Lower lobe of right lung (tissue), 2 donors: ENCODE results near the gene WDR73. TPM values are rescaled to one million over a fixed set of nuclear protein-coding genes. Genes with fewer than 3 reads are reported as not detected.

ENCODE experiments used
- ATAC-seq, 2 donors: fragments of 200-7000 bp; cut with Tn5 transposase; one replicate each; pipeline ENCODE4 v1.9.1; 2020 to 2022; ENCODE audit warnings: mild to moderate bottlenecking in 2 of 2, moderate library complexity in 2 of 2
- DNase-seq: peaks from one replicate; pipeline ENCODE4 v3.0.0-alpha.2; 2020
- H3K27ac ChIP-seq: fragments of 200-600 bp; one replicate; pipeline ENCODE4 v1.8.0; 2022
- H3K27me3 ChIP-seq: fragments of 200-600 bp; one replicate; pipeline ENCODE4 v1.8.0; 2022; ENCODE audit warnings: low read depth
- H3K36me3 ChIP-seq: fragments of 200-600 bp; one replicate; pipeline ENCODE4 v1.8.0; 2022; ENCODE audit warnings: mild to moderate bottlenecking
- H3K4me1 ChIP-seq: fragments of 200-600 bp; one replicate; pipeline ENCODE4 v1.8.0; 2022
- H3K4me3 ChIP-seq: fragments of 200-600 bp; one replicate; pipeline ENCODE4 v1.8.0; 2022; ENCODE audit warnings: mild to moderate bottlenecking
- H3K9me3 ChIP-seq: fragments of 200-600 bp; one replicate; pipeline ENCODE4 v1.8.0; 2022
- CTCF ChIP-seq: fragments of 200-600 bp; IDR thresholded peaks from one replicate; pipeline ENCODE4 v1.8.0; 2022; ENCODE audit warnings: antibody characterized with exemption, mild to moderate bottlenecking
- intact Hi-C: fragments of 100-400 bp; cut with DNase I; formaldehyde crosslinking; loops from one replicate; pipeline ENCODE4 v1.11.0; 2022
- total RNA-seq: library from RNA; stranded (reverse); fragmentation: NEBNext Ultra II Directional; extraction: Animal tissue kit (Norgen Biotek cat#: 25700); gene quantifications from one replicate; pipeline ENCODE4 v1.2.1, GENCODE V29; 2021
- donor health status: DM: no; HTN: yes; CAD: no; lungs with severe emphysema.

WDR73 gene
- total RNA-seq, 1 donor from 2014 or later, result 29.9 TPM

DNA sequence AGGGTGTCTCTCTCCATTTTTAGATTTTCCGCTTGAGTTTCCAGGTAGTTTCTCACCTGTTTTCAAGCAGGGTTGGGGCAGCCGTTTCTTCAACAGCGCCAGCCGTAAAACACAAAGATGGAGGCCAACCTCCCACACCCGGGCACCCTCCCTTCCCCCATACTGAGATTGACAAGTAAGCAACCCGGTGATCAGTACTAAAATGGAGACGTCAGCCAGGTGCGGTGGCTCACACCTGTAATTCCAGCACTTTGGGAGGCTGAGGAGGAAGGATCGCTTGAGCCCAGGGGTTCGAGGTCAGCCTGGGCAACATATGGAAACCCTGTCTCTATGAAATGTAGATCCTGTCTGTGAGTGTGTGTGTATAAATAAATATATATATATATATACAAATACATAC lies 54.2 kb downstream of the WDR73 start:
- H3K4me3 ChIP-seq, result peak overlapping the region; percentile 95
- no peak for TF ChIP-seq CTCF
- H3K4me1 ChIP-seq, result peaks cover 47% of the 10 kb centered on the region
- no peaks in the 10 kb centered on the region for H3K9me3 ChIP-seq
- H3K27me3 ChIP-seq, result no peaks in the 10 kb centered on the region
- DNase-seq, result no peak
- H3K36me3 ChIP-seq, result peaks cover 6% of the 10 kb centered on the region
- intact Hi-C loops, result no loop called here
- no peak for ATAC-seq
- no peak overlapping the region for H3K27ac ChIP-seq

DNA sequence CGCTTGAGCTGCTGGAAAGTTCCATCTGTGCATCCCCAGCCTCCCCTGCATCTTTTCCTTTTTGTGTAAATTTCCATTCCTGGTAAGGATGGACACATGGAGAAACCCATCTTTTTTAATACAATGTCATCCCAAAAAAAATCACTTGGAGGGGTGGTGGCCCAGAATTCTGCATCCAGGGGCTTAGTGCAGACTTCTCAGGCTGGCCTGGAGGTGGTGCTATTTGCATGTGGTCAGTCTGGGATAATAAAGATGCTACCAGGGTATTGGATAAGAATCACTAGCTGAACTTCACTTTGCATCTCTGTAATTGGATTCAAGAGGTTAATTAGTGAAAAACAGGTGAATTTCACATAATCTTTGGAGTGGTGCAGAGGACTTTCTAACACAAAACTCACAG lies 55.1 kb downstream of the WDR73 start:
- Histone ChIP-seq H3K4me3 (no peak overlapping the region), H3K4me1 (peaks cover 51% of the 10 kb centered on the region), H3K9me3 (no peaks in the 10 kb centered on the region), H3K27me3 (no peaks in the 10 kb centered on the region), H3K36me3 (peaks cover 3% of the 10 kb centered on the region), H3K27ac (peak overlapping the region; percentile 76)
- peak; percentile 60 for TF ChIP-seq CTCF
- no peak for ATAC-seq
- intact Hi-C loops, result no loop called here
- no peak for DNase-seq

DNA sequence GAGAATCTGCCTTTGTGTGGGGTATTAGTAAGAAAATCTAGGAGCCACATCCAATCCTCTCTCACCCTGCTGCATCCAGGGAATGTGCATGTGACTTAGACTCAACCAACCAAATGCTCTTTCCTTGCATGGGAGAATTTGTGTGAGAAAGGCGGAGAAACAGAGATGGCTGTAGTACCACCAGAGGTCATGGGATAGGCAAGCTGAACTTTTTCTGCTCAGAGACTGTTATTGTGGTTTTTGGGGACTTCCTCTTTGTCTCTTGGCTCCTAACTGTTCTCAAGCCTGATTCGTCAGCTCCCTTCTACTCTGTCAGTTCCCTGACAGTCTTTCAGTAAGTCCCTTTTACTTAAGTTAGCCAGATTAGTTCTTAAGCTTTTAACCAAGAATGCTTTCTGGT lies 55.8 kb downstream of the WDR73 start:
- Histone ChIP-seq H3K36me3 (no peaks in the 10 kb centered on the region), H3K27ac (peak overlapping the region; percentile 76), H3K4me3 (no peak overlapping the region), H3K27me3 (no peaks in the 10 kb centered on the region), H3K9me3 (no peaks in the 10 kb centered on the region), H3K4me1 (peaks cover 51% of the 10 kb centered on the region)
- intact Hi-C loops, result no loop called here
- no peak for TF ChIP-seq CTCF
- peak in 1 of 2 donors; percentile 47 for ATAC-seq
- DNase-seq, result no peak

- TF ChIP-seq CTCF, result no peak
- H3K4me1 ChIP-seq, result peaks cover 51% of the 10 kb centered on the region
- H3K4me3 ChIP-seq, result no peak overlapping the region
- no peak for DNase-seq
- H3K36me3 ChIP-seq, result no peaks in the 10 kb centered on the region
- ATAC-seq, result no peak
- no peaks in the 10 kb centered on the region for H3K27me3 ChIP-seq
- intact Hi-C loops, result no loop called here
- no peaks in the 10 kb centered on the region for H3K9me3 ChIP-seq
- no peak overlapping the region for H3K27ac ChIP-seq
Measured at GRCh38 chr15:84597296-84597695, 56.8 kb downstream of the WDR73 start.

GRCh38 chr15:84595660-84596059 lies 58.4 kb downstream of the WDR73 start:
- Histone ChIP-seq H3K27ac (no peak overlapping the region), H3K9me3 (no peaks in the 10 kb centered on the region), H3K27me3 (no peaks in the 10 kb centered on the region), H3K4me3 (no peak overlapping the region), H3K4me1 (peaks cover 40% of the 10 kb centered on the region), H3K36me3 (no peaks in the 10 kb centered on the region)
- TF ChIP-seq CTCF, result no peak
- intact Hi-C loops, result no loop called here
- ATAC-seq (peak in 1 of 2 donors; percentile 62), DNase-seq (peak; percentile 71)
